OCI-LY7 (cell line): ENCODE results near the gene ZBTB7A. TPM values are rescaled to one million over a fixed set of nuclear protein-coding genes. Genes with fewer than 3 reads are reported as not detected.

ENCODE experiments used
- BruUV-seq: library from RNA; stranded (reverse); fragments of 400-500 nt; replicated peaks from 2 replicates; lab custom pipeline; 2021; lab: Mats Ljungman, UMichigan
- CTCF ChIA-PET: fragments of 300-600 bp; sonication (Branson Sonifier 250); formaldehyde crosslinking; loops from one replicate; lab custom pipeline; 2022; ENCODE audit warnings: antibody characterized with exemption; ENCODE audit not compliant: unreplicated experiment; lab: Charles Lee
- POLR2A ChIA-PET: fragments of 300-600 bp; sonication (Branson Sonifier 250); formaldehyde crosslinking; loops from one replicate; lab custom pipeline; 2022; ENCODE audit warnings: antibody characterized with exemption; lab: Charles Lee
- DNase-seq: peaks from one replicate; pipeline ENCODE4 v3.0.0-alpha.2; 2015; ENCODE audit warnings: low spot score
- H2AFZ ChIP-seq: fragments of 200-600 bp; sonication (generic), shearing (Covaris generic); 2 replicates; pipeline ENCODE4 v1.6.1; 2014; ENCODE audit warnings: mild to moderate bottlenecking, antibody characterized with exemption, low read length, moderate library complexity
- H3K27ac ChIP-seq: fragments of 200-600 bp; sonication (generic); 2 replicates; pipeline ENCODE4 v1.5.1; 2014; ENCODE audit warnings: mixed run types, low read depth, mild to moderate bottlenecking, moderate library complexity, low read length, inconsistent platforms; ENCODE audit not compliant: poor library complexity, severe bottlenecking
- H3K36me3 ChIP-seq: fragments of 200-600 bp; sonication (generic); 2 replicates; pipeline ENCODE4 v1.6.1; 2014; ENCODE audit warnings: mild to moderate bottlenecking, antibody characterized with exemption, low read length, moderate library complexity, mixed read lengths; ENCODE audit not compliant: insufficient read depth
- H3K4me1 ChIP-seq: fragments of 200-600 bp; sonication (generic); 2 replicates; pipeline ENCODE4 v1.5.1; 2014; ENCODE audit warnings: mild to moderate bottlenecking, low read length; ENCODE audit not compliant: insufficient read depth, poor library complexity, severe bottlenecking
- H3K4me2 ChIP-seq: fragments of 200-600 bp; sonication (generic); 2 replicates; pipeline ENCODE4 v1.6.1; 2014; ENCODE audit warnings: mild to moderate bottlenecking, low read length
- H3K4me3 ChIP-seq: fragments of 200-600 bp; sonication (generic); 2 replicates; pipeline ENCODE4 v1.5.1; 2014; ENCODE audit warnings: mild to moderate bottlenecking, low read depth, low read length; ENCODE audit not compliant: poor library complexity, severe bottlenecking
- H3K79me2 ChIP-seq: fragments of 200-600 bp; sonication (generic); 2 replicates; pipeline ENCODE4 v1.6.1; 2016; ENCODE audit warnings: low read depth, mild to moderate bottlenecking, low read length, moderate library complexity, mixed read lengths; ENCODE audit not compliant: insufficient read depth
- H3K9me2 ChIP-seq: fragments of 200-600 bp; sonication (generic); 2 replicates; pipeline ENCODE4 v1.6.1; 2016; ENCODE audit warnings: mild to moderate bottlenecking, low read length, mixed read lengths; ENCODE audit not compliant: insufficient read depth
- H3K9me3 ChIP-seq: fragments of 200-600 bp; sonication (generic); 2 replicates; pipeline ENCODE4 v1.6.1; 2014; ENCODE audit warnings: mild to moderate bottlenecking, mixed run types, low read length, mixed read lengths
- H4K20me1 ChIP-seq: fragments of 200-600 bp; sonication (generic); 2 replicates; pipeline ENCODE4 v1.6.1; 2014; ENCODE audit warnings: mild to moderate bottlenecking, antibody characterized with exemption, low read length, moderate library complexity, mixed read lengths; ENCODE audit not compliant: insufficient read depth
- CTCF ChIP-seq: fragments of 200-600 bp; sonication (generic); conservative IDR thresholded peaks from 2 replicates; pipeline ENCODE4 v1.5.1; 2014; ENCODE audit warnings: mild to moderate bottlenecking, antibody characterized with exemption, low read length, moderate library complexity, mixed read lengths
- EZH2phosphoT487 ChIP-seq: fragments of 200-600 bp; sonication (generic); IDR thresholded peaks from 2 replicates; pipeline ENCODE4 v1.6.1; 2018; ENCODE audit warnings: low read depth, borderline replicate concordance, mild to moderate bottlenecking, mixed run types, antibody characterized with exemption, low read length, moderate library complexity, mixed read lengths
- intact Hi-C: fragments of 100-400 bp; cut with micrococcal nuclease; formaldehyde crosslinking; loops from one replicate; pipeline ENCODE4 v1.10.0; 2022; ENCODE audit not compliant: unreplicated experiment
- total RNA-seq, 2 experiments: library from RNA; depleted of rRNA in 1 of 2; stranded (reverse); fragments of >200 nt in 1 of 2; shearing (Covaris generic) in 1 of 2; gene quantifications; 2 replicates each; pipeline ENCODE4 v1.2.3, GENCODE V29; 2014 to 2022

Gene ZBTB7A
- total RNA-seq, 2 experiments from 2014 or later: 17.2 to 29.3 TPM

GRCh38 chr19:4019578-4019977 lies 47.1 kb downstream of the ZBTB7A start:
- Histone ChIP-seq H3K27ac (no peak overlapping the region), H3K4me2 (no peak overlapping the region), H3K79me2 (peaks cover 5% of the 10 kb centered on the region; the same call in 1 of the 2 replicates), H3K9me3 (no peaks in the 10 kb centered on the region), H2AFZ (no peak overlapping the region), H3K36me3 (peaks cover 52% of the 10 kb centered on the region; the same call in 1 of the 2 replicates), H3K4me3 (no peak overlapping the region), H3K9me2 (no peaks in the 10 kb centered on the region), H3K4me1 (peaks cover 6% of the 10 kb centered on the region), H4K20me1 (no peaks in the 10 kb centered on the region)
- intact Hi-C loops: no loop called here
- BruUV-seq: no TSS peak
- TF ChIP-seq CTCF (no peak), EZH2phosphoT487 (no peak)
- CTCF ChIA-PET: no interaction called here
- POLR2A ChIA-PET: no interaction called here
- no peak for DNase-seq

GRCh38 chr19:4018775-4019504 lies 47.8 kb downstream of the ZBTB7A start:
- H3K4me1 ChIP-seq: peaks cover 6% of the 10 kb centered on the region
- CTCF ChIA-PET: no interaction called here
- H3K79me2 ChIP-seq: peaks cover 5% of the 10 kb centered on the region; the same call in 1 of the 2 replicates

More at GRCh38 chr19:4018775-4019504, 47.8 kb downstream of the ZBTB7A start:
- Histone ChIP-seq H3K4me3 (no peak overlapping the region), H3K9me3 (no peaks in the 10 kb centered on the region), H3K4me2 (no peak overlapping the region), H3K27ac (no peak overlapping the region), H3K9me2 (no peaks in the 10 kb centered on the region), H3K36me3 (peaks cover 51% of the 10 kb centered on the region; the same call in 1 of the 2 replicates), H4K20me1 (no peaks in the 10 kb centered on the region), H2AFZ (no peak overlapping the region)
- no peak for DNase-seq
- intact Hi-C loops: no loop called here
- BruUV-seq: no TSS peak
- POLR2A ChIA-PET: no interaction called here
- no peak for TF ChIP-seq EZH2phosphoT487
- no peak for TF ChIP-seq CTCF
